ENCODE measurements around the gene CEP350. TPM values are rescaled to one million over a fixed set of nuclear protein-coding genes. Genes with fewer than 3 reads are reported as not detected.

CEP350 gene
- total and polyA plus RNA-seq, 2 of the 13 experiments (the other 11 are each of a cell fraction or from before 2014, with no cell fraction given): 7.6 to 35.9 TPM

DNA sequence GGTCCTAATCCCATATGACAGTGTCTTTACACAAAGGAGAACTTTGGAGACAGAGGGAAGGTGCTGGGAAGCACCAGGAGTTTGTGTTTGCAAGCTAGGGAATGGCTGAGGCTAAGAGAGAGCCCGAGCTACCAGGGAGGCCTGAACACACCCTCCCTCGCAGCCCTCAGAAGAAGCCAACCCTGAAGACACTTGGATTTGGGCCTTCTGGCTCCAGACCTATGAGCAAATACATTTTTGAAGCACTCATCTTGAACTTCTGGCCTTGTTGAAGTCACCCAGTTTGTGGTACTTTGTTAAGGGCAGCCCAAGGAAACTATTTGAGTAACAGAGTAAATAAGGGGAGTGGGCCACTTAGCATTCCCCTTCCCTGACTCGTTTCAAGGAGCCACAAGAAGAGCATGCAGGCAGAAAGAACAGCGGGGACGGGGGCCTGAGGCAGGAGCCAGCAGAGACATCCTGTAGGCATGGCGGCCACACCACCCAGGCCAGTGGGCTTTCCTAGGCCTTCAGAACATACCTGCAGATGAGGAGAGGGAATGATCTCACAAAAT is 186.8 kb downstream of the CEP350 start:
- Histone ChIP-seq H3K9me3 (ENCODE audit: low read length) (no peaks in the 10 kb centered on the region), H3K4me3 (replicated peaks in 1 of 3; ENCODE audit: insufficient read depth in 1 of 3, low read depth in 2 of 3, low read length in 3 of 3) (no peak overlapping the region), H3K27ac (ENCODE audit: extremely low read length, insufficient read depth, low read length) (no peak overlapping the region), H3K27me3 (ENCODE audit: control insufficient read depth in 1 of 2, insufficient read depth in 2 of 2, low read length in 2 of 2) (peaks cover 0 to 9% of the 10 kb centered on the region in 2 experiments; a peak in 3 of 5 replicates), H4K20me1 (ENCODE audit: insufficient read depth, low read length) (no peaks in the 10 kb centered on the region), H2AFZ (ENCODE audit: low read length) (no peak overlapping the region), H3K4me2 (ENCODE audit: low read depth, low read length) (no peak overlapping the region), H3K36me3 (replicated peaks in 1 of 2; ENCODE audit: control insufficient read depth in 1 of 2, insufficient read depth in 2 of 2, low read length in 2 of 2) (no peaks in the 10 kb centered on the region), H3K4me1 (ENCODE audit: insufficient read depth, low read length) (peaks cover 8% of the 10 kb centered on the region; the same call in 1 of the 2 replicates), H3K79me2 (ENCODE audit: insufficient read depth, low read length) (no peaks in the 10 kb centered on the region), H3K9ac (ENCODE audit: insufficient read depth, low read depth, low read length) (no peak overlapping the region)
- no peak for ATAC-seq
- no peak for FAIRE-seq
- BruUV-seq (replicated peaks): no TSS peak
- in situ Hi-C loops (cut with HindIII; ENCODE audit: extremely low pct_ligation_motif_present, low pct_unique_long_range_greater_than_20kb) (no loop called here), intact Hi-C loops (cut with micrococcal nuclease; ENCODE audit: unreplicated experiment) (no loop called here)
- 45% methylated on average over 6 of the region's 6 CpGs for WGBS (ENCODE audit: low lambda C conversion rate)
- no peak for DNase-seq (ENCODE audit: low spot score)
- POLR2A ChIA-PET: no interaction called here
- CTCF ChIA-PET (ENCODE audit: low intra/inter-chr PET ratio, low total read pairs): no interaction called here
- TF ChIP-seq CBX5 (CRISPR knock-in tag; IDR thresholded peaks at IDR 0.05; ENCODE audit: borderline replicate concordance): no peak
- TF ChIP-seq, protein P1, sequence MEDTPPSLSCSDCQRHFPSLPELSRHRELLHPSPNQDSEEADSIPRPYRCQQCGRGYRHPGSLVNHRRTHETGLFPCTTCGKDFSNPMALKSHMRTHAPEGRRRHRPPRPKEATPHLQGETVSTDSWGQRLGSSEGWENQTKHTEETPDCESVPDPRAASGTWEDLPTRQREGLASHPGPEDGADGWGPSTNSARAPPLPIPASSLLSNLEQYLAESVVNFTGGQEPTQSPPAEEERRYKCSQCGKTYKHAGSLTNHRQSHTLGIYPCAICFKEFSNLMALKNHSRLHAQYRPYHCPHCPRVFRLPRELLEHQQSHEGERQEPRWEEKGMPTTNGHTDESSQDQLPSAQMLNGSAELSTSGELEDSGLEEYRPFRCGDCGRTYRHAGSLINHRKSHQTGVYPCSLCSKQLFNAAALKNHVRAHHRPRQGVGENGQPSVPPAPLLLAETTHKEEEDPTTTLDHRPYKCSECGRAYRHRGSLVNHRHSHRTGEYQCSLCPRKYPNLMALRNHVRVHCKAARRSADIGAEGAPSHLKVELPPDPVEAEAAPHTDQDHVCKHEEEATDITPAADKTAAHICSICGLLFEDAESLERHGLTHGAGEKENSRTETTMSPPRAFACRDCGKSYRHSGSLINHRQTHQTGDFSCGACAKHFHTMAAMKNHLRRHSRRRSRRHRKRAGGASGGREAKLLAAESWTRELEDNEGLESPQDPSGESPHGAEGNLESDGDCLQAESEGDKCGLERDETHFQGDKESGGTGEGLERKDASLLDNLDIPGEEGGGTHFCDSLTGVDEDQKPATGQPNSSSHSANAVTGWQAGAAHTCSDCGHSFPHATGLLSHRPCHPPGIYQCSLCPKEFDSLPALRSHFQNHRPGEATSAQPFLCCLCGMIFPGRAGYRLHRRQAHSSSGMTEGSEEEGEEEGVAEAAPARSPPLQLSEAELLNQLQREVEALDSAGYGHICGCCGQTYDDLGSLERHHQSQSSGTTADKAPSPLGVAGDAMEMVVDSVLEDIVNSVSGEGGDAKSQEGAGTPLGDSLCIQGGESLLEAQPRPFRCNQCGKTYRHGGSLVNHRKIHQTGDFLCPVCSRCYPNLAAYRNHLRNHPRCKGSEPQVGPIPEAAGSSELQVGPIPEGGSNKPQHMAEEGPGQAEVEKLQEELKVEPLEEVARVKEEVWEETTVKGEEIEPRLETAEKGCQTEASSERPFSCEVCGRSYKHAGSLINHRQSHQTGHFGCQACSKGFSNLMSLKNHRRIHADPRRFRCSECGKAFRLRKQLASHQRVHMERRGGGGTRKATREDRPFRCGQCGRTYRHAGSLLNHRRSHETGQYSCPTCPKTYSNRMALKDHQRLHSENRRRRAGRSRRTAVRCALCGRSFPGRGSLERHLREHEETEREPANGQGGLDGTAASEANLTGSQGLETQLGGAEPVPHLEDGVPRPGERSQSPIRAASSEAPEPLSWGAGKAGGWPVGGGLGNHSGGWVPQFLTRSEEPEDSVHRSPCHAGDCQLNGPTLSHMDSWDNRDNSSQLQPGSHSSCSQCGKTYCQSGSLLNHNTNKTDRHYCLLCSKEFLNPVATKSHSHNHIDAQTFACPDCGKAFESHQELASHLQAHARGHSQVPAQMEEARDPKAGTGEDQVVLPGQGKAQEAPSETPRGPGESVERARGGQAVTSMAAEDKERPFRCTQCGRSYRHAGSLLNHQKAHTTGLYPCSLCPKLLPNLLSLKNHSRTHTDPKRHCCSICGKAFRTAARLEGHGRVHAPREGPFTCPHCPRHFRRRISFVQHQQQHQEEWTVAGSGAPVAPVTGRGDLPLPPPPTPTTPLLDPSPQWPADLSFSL (CRISPR knock-in tag; IDR thresholded peaks at IDR 0.05): no peak
- no peak for TF ChIP-seq SKI (IDR thresholded peaks at IDR 0.05; ENCODE audit: partially characterized antibody)
- TF ChIP-seq PHB2 (IDR thresholded peaks at IDR 0.05; ENCODE audit: partially characterized antibody): no peak
- TF ChIP-seq, protein P2, sequence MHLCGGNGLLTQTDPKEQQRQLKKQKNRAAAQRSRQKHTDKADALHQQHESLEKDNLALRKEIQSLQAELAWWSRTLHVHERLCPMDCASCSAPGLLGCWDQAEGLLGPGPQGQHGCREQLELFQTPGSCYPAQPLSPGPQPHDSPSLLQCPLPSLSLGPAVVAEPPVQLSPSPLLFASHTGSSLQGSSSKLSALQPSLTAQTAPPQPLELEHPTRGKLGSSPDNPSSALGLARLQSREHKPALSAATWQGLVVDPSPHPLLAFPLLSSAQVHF (CRISPR knock-in tag; IDR thresholded peaks at IDR 0.05): no peak
- no peak for TF ChIP-seq FOXJ3 (CRISPR knock-in tag; IDR thresholded peaks at IDR 0.05; ENCODE audit: borderline replicate concordance)
- no peak for TF ChIP-seq ZNF605 (CRISPR knock-in tag; IDR thresholded peaks at IDR 0.05)
- TF ChIP-seq ZSCAN29 (CRISPR knock-in tag; conservative IDR thresholded peaks at IDR 0.05): no peak
- TF ChIP-seq, protein P3, sequence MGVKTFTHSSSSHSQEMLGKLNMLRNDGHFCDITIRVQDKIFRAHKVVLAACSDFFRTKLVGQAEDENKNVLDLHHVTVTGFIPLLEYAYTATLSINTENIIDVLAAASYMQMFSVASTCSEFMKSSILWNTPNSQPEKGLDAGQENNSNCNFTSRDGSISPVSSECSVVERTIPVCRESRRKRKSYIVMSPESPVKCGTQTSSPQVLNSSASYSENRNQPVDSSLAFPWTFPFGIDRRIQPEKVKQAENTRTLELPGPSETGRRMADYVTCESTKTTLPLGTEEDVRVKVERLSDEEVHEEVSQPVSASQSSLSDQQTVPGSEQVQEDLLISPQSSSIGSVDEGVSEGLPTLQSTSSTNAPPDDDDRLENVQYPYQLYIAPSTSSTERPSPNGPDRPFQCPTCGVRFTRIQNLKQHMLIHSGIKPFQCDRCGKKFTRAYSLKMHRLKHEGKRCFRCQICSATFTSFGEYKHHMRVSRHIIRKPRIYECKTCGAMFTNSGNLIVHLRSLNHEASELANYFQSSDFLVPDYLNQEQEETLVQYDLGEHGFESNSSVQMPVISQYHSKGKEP (CRISPR knock-in tag; IDR thresholded peaks at IDR 0.05): no peak
- no peak for TF ChIP-seq ARNTL (CRISPR knock-in tag; IDR thresholded peaks at IDR 0.05)
- TF ChIP-seq, protein P4, sequence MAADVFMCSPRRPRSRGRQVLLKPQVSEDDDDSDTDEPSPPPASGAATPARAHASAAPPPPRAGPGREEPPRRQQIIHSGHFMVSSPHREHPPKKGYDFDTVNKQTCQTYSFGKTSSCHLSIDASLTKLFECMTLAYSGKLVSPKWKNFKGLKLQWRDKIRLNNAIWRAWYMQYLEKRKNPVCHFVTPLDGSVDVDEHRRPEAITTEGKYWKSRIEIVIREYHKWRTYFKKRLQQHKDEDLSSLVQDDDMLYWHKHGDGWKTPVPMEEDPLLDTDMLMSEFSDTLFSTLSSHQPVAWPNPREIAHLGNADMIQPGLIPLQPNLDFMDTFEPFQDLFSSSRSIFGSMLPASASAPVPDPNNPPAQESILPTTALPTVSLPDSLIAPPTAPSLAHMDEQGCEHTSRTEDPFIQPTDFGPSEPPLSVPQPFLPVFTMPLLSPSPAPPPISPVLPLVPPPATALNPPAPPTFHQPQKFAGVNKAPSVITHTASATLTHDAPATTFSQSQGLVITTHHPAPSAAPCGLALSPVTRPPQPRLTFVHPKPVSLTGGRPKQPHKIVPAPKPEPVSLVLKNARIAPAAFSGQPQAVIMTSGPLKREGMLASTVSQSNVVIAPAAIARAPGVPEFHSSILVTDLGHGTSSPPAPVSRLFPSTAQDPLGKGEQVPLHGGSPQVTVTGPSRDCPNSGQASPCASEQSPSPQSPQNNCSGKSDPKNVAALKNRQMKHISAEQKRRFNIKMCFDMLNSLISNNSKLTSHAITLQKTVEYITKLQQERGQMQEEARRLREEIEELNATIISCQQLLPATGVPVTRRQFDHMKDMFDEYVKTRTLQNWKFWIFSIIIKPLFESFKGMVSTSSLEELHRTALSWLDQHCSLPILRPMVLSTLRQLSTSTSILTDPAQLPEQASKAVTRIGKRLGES (CRISPR knock-in tag; IDR thresholded peaks at IDR 0.05; ENCODE audit: borderline replicate concordance): no peak
- no peak for TF ChIP-seq ZNF253 (CRISPR knock-in tag; IDR thresholded peaks at IDR 0.05; ENCODE audit: borderline replicate concordance)
